NCI-H128 (cell line): ENCODE data around the gene RGS6.

Experiments used
- DNase-seq: peaks from one replicate; lab custom pipeline; 2025; ENCODE audit not compliant: unreplicated experiment; lab: John Stamatoyannopoulos, UW

The RGS6 gene

GRCh38 chr14:72013721-72014345 lies 81.6 kb downstream of the RGS6 start:
- no peak for DNase-seq

DNA sequence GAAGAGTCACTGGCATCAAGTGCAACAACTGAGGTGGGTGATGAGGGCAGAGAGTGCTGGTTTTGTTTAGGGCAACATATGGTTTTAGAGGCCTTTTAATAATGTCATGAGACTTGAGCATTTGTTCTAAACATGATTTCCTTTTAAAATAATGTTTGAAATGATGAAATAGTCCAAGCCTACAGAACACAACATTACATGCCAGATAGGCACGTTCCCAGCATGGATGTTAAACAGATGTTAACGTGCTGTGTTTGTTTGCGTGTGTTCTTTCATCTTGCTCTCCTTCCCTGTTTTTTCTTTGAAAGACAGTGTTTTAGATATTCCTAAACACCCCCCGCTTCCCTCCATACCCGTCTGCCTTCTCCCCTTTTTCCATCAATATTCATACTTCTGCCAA lies 82.3 kb downstream of the RGS6 start:
- DNase-seq = no peak

DNA sequence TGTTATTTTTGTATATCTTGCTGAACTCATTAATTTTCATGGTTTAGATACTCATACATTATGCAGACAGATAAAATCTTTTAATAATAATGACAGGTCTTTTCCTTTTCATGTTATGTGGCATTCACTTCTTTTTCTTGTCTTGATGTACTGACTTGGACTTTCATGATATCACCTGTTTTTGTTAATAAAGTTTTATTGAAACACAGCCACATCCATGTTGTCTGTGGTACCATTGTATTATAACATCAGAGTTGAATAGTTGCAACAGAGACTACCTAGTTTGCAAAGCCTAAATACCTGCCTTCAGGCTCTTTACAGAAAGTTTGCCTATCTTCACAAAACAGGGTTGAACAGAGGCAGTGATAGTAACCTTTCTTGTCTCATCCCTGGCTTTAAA lies 85.1 kb downstream of the RGS6 start:
- DNase-seq = no peak

GRCh38 chr14:72023128-72024042 lies 91.2 kb downstream of the RGS6 start:
- DNase-seq = no peak

DNA sequence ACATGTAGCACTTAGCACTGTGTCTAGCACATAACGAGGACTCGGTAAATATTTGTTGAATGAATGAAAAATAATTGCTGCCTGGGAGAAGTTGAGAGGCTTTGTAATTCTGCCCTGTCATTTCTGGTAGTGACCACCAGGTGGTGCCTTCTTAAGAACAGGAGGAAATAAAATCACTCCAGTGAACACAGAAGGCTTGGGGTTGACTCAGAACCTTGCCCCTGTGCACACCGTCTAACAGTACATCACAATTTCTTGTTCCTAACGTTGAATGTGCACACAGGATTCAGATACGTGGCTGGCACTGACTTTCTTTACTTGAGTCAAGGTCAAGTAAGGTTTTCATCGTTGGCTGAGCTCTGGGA lies 91.8 kb downstream of the RGS6 start:
- DNase-seq = no peak

GRCh38 chr14:72024504-72024903 lies 92.3 kb downstream of the RGS6 start:
- DNase-seq = no peak

DNA sequence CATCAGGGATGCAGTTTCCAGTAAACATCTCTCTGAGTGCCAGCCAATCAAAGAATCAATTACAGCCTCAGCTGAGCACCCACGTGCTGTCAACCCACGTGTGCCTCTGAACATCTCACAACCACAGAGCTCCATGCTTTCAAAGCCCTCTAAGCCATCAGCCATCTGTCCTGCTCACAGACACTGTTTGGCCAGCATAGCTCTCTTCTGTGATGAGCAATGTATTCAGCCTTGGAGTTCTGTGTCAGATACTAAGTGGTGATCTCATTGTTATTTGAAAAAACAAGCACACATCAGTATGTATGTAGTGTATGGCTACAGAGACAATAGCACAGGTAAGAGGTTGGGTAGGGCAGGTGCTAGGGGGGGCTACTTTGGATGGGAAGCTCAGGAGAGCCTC lies 94.3 kb downstream of the RGS6 start:
- DNase-seq = no peak

DNA sequence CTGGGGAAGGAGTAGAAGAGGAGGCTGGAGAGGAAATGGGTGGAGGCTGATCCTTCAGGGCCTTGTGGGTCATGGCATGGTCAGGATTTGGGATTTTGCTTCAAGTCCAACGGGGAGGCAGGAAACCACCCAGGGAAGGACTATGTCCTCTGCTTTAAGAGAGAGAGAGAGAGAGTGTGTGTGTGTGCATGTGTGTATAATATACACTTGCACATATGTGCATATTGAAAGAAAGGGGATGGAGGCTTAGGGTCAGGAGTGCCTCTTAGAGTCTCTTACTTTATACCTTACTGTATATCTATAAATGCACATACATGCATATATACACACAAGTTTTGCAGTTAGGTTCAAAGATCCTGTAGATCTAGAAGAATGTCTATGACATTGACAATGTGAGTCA lies 94.8 kb downstream of the RGS6 start:
- DNase-seq = no peak

DNA sequence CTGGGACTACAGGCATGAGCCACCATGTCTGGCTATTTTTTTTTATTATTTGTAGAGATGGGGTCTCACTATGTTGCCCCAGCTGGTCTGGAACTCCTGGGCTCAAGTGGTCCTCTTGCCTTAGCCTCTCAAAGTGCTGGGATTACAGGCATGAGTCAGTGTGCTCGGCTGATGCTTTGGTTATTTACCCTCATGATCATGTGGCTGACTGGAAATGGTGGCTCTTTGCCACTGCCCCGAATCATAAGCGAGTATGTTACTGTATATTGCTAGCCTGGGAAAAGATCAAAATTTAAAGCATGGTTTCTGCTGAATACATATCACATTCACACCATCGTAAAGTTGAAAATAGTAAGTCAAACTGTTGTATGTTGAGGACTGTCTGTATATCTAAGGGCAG lies 101.1 kb downstream of the RGS6 start:
- no peak for DNase-seq

DNA sequence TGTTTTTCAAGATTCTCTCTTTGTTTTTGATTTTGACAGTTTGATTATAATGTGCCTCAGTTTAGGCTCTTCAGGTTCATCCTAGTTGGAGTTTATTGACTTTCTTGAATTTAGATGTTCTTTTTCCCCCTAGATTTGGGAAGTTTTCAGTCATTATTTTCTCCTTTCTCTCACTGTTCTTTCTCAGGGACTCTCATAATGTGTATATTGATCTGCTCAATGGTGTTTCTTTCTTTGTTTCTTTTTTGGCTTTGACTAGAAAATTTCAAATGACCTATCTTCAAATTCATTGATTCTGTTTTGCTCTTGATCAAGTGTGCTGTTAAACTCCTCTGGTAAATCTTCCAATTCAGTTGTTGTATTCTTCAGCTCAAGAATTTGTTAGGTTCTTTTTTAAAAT lies 108.3 kb downstream of the RGS6 start:
- no peak for DNase-seq

GRCh38 chr14:72045271-72045670 lies 113.0 kb downstream of the RGS6 start:
- no peak for DNase-seq

DNA sequence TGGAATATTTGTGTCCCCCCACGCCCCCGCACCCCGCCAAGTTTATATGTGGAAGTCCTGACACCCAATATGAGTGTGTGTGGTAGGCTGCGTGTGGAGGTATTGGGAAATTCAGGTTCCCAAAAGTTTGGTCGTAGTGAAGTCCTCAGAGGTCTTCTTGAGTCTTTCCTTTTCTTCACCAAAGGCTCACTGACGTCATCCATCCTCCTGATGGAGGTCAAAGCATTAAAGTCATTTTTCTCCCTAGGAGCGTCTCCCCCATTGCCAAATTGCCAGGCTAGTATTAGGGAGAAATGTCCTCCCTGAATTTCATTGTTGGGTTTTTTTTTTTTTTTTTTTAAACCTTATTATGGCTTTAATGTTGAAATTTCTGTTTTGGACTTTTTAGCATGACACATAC lies 113.7 kb downstream of the RGS6 start:
- no peak for DNase-seq

DNA sequence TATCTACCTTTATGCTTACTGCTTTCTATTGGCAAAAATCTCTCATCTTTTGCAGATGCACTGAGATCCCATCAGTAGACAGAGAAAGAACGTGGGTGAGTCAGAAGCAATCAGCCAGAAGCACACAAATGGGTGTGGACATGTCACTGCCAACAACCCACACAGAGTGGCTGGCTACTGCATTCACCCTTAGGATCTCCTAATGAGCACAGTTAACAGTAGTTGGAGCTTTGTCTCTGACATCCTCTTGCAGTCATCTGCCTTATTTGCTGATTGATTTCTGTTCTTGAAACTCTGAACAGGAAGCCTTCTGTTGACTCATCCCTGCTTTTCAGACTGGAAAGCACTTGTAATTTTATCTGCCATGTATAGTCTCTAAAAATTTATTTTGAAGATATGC lies 117.2 kb downstream of the RGS6 start:
- no peak for DNase-seq

DNA sequence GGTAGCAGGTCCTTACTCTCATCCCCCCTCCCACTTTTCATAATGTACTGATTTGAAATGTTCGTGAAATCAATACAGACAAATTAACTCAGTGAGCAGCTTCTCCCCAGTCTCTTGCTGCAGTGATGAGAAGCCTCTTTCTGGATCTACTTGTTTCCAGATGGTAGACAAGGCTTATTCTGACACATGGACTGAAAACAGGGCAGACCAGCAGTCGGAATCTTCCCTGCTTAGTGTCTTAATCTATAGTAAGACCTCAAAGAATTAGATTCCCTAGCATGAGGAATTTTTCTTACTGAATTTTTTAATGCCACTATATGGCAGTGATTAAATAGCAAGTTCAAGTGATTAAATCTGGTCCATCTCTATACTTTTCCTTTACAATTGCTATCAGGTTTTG lies 120.1 kb downstream of the RGS6 start:
- no peak for DNase-seq

DNA sequence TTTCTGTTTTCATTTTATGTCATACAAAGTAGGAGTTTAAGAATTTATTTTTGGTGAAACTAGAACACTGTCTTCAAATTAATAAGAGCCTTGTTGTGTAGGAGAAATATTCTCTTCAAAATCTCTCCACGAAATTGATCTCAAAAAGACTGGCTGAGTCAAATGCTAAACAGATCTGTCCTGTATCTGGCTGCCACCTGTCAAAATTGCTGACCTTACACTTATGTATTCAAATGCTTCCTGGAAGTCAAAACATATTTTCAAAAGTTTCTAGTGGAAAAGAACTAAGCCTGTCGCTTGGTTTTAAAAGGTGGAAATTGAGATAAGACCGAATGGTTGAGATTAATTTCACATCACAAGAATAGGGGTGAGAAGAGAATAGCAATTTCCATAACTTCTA lies 121.4 kb downstream of the RGS6 start:
- no peak for DNase-seq

GRCh38 chr14:72054911-72055310 lies 122.7 kb downstream of the RGS6 start:
- no peak for DNase-seq

- no peak for DNase-seq
These were observed 125.6 kb downstream of the RGS6 start for GRCh38 chr14:72057701-72058285.

DNA sequence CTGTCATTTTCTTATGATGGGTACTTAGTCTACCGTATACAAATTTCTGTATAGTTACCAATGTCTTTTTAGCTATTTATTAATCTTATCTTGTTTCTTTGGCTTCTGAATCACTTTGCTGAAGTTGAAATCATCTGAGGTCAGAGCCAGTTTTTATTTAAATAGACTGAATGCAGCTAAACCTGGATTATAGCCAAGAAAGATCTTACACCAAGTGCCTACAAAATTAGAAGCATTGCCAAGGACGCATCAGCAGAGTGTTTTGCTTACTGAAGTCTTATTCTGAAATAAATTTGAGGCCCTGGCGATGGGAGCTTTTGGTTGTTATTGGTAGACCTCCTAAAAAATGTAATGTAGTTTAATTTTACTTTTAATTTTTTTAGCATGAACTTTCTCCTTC lies 128.2 kb downstream of the RGS6 start:
- no peak for DNase-seq

DNA sequence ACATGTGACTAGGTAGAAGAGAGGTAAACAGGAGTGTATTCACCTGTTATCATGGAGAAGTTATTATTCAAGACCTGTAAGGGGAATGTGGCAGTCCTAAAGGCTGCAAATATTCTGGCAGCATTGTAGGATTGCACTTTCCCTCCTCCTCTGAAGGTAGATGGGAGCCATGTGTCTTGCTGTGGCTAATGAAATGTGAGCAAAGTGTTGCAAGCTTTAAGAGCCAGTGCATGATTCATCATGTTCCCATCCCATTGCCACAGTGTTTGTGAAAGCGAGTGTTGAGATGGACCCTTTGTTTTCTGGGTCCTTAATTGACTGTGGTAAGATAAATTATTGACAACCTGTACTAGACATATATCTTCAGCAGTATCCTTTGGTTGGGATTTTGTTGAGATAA lies 128.7 kb downstream of the RGS6 start:
- DNase-seq = no peak

- no peak for DNase-seq
These were observed 129.5 kb downstream of the RGS6 start for GRCh38 chr14:72061718-72062117.

- no peak for DNase-seq
These were observed 131.6 kb downstream of the RGS6 start for GRCh38 chr14:72063761-72064282.

GRCh38 chr14:72064501-72064900 lies 132.3 kb downstream of the RGS6 start:
- DNase-seq = no peak
